NCI-H510A treated with DMSO at 0.1 percent for 48 hours (cell line): ENCODE results near the gene KMT5C.

Experiments used
- DNase-seq: peaks from one replicate; lab custom pipeline; 2025; lab: John Stamatoyannopoulos, UW

The KMT5C gene

DNA sequence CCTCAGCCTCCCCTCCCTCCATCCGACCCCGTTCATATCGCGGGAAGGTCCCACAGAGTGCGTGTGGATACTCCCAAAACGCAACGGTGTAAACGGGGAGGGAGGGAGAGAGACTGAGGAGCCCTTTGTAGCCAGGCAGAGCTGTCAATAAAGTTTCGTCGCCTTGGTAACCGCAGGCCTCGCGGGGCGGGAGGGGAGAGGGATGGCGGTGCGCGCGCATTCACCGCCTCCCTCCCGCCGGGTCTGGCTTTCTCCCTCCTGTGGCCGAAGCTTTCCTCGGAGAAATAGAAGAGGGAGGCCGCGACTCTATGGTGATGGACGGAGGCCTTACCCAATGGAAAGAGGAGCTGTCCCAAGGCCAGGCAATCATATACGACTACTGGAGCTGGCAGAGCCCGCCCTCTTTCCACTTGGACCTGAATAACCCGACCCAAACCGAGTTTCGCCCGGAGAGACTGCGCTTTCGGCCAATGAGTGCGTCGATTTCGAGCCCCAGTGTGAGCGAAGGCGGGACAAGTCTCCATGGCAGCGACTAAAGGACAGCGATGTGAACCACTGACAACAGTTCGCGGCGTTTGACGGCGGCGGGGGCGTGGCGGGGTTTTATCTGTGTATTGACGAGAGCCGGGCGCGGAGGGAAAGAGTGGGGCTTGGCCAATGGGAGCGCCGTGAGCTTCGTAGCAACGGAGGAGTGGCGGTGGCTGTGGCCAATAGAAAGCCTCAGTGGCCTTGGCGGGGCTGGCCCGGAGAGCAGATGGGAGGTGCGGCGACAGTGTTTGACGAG is at the start of gene KMT5C:
Gene KMT5C, plus strand, starts transcription at position 772 of the 784 bp plus-strand sequence. CDS start 2,061 bp downstream, outside the sequence.
- DNase-seq, result peak; percentile 99

DNA sequence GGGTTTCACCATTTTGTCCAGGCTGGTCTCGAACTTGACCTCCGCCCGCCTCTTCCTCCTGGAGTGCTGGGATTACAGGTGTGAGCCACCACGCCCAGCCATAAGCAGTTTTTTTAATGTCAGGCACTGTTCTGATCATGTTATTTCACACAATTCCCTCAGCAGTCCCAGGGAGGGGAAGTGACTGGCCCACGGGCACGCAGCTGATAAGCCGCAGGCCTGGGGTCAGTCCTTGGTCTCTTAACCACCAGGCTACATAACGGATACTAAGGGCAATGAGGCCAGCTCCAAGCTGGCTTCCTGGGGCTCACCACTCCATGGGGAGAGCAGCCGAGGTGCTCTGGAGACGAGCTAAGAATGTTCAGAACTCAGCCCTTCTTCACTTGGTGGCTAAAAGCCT is 42.4 kb upstream of the KMT5C start:
- no peak for DNase-seq

DNA sequence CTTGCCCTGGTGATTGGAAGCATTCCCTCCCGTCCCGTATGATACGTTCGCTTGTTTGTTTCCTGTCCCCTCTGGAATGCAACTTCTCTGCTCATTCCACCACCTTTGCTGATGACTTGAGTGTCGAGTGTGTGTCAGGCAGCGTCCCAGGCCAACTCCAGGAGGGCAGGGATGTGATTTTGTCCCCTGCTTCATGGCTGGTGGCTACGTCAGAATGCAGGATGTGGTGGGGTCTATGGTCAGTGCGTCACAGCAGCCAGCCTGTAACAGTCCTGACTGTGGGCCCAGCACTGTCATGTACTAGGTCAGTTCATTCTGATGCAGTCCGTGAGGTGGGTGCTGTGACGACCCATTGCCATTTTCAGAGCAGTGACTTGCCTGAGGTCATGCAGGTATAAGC is 39.7 kb upstream of the KMT5C start:
- DNase-seq, result no peak

DNA sequence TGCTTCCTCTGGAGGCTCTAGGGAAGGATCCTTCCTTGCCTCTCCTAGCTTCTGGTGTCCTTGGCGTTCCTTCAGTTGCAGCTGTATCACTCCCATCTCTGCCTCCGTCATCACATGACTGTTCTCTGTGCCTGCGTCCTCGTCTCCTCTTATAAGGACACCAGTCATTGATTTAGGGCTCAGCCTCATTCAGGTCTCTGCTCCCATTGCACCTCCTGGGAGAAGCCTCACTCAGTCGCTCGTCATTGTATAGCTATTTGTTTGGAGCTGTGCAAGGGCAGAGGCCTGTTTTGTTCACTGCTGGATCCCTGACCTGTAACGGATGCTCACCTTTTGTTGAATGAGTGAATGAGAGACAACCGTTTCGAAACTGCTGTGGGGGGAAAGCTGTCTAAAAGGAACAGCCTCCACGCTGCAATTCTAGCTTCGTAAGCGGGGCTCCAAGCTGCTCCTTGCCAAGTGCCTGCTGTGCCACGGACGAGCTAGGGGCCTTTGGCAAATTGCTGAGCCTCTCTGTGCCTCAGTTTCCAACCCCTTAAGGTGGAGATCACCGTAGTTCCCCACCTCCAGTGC is 38.7 kb upstream of the KMT5C start:
- DNase-seq, result no peak

DNA sequence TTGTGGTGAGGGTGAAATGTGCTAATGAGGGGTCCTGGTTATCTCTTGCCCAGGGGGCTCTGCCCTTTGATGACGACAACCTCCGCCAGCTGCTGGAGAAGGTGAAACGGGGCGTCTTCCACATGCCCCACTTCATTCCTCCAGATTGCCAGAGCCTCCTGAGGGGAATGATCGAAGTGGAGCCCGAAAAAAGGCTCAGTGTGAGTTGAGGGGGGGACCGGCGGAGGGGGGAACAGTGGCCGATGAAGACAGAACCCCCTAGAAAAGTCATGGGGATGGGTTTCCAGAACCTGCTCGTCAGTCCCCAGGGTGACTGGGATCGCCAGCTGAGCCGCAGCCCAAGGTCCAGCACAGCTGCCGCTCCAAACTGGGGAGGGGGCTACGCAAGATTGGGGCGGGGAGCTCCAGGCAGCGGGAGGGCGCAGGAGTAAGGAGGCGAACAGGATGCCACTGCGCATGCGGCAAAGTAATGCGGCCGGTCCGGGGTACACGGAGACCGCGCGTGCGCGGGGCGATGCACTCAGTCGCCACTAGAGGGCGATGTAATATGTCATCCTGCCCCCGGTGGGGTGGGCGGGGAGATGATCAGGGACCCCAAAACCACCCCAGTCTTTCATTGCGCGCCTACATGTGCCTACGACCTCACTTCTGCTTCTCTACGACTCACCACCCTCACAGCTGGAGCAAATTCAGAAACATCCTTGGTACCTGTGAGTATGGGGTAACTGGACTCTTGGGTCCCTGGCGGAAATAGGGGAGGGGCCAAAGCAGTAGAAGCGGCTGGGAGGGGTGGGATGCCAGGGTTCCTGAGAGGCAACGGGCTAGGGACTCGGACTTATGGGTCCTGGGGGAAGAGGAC is 38.0 kb upstream of the KMT5C start:
- DNase-seq, result peak; percentile 25

DNA sequence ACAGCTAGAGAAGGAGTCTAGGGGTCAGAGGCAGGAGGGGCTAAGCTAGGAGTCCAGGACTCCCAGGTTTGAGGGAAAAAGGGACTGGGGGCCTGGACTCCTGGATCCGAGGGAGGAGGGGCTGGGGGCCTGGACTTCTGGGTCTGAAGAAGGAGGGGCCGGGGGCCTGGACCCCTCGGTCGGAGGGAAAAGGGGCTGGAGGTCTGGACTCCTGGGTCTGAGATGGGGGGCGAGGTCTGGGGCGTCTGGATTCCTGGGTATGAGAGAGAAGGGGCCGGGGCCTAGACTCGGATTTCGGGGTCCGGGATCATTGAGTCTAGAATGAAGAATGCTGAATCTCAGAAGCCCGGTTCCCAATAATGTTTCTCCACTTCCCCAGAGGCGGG is 37.4 kb upstream of the KMT5C start:
- no peak for DNase-seq

DNA sequence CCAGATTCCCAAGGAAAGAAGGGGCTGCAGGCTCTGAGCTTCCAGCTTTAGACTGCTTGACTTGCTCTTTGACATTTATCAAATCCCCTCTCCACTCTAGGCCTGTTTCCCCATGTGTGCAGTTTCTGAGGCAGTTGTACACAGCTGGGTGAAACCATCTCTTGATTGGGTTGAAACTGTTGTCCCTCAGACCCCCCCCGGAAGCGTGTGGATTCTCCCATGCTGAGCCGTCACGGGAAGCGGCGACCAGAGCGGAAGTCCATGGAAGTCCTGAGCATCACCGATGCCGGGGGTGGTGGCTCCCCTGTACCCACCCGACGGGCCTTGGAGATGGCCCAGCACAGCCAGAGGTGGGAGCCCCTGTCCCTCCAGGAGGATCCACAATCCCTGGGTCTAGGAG is 36.2 kb upstream of the KMT5C start:
- no peak for DNase-seq

DNA sequence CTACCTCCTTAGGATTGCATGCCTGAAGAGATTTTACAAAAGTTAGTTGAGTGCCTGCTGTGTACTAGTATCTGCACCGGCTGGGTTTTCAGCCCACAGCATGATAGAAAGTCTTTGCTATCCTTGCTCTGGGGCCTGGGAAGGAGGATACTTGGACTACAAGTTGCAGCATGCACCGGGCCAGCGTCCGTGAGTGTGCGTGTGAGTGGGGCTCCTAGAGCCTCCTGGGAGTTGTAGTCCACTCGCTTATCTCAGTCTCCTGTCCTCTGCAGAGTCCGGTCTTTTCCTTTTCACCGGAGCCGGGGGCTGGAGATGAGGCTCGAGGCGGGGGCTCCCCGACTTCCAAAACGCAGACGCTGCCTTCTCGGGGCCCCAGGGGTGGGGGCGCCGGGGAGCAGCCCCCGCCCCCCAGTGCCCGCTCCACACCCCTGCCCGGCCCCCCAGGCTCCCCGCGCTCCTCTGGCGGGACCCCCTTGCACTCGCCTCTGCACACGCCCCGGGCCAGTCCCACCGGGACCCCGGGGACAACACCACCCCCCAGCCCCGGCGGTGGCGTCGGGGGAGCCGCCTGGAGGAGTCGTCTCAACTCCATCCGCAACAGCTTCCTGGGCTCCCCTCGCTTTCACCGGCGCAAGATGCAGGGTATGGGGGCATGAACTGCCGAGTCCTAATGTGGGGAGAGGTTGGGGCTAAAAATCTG is 35.2 kb upstream of the KMT5C start:
- DNase-seq, result no peak

DNA sequence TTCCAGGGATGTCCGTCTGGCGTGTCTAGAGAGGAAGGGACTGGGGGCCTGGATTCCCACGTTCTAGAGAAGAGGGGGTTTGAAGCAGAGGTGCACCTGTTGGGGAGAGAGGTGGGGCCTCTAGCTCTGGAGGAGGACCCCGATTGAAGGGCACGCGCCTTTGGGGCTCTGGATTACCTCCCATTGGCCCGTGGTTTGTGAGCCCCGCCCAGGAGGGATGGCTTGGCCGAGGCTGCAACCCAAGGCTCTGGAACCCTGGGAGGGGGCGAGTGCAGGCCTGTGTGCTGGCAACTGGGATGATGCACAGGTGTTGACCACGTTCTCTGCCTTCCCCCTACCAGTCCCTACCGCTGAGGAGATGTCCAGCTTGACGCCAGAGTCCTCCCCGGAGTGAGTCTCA is 34.7 kb upstream of the KMT5C start:
- no peak for DNase-seq

DNA sequence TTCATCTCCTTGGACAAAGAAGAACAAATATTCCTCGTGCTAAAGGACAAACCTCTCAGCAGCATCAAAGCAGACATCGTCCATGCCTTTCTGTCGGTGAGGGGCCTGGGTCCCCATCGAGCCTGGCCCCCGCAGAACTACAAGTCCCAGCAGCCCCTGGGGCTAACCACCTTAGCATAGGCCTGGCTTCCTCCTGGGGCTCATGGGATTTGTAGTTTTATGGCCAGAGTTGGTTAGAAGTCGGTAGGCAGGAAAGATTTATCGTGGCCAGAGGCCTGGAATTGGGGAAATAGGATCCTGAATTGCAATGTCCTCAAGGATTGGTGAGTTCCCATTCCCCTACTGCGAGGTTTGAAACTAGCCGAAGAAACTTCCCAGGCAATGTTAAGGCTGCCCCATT is 34.2 kb upstream of the KMT5C start:
- DNase-seq, result no peak

DNA sequence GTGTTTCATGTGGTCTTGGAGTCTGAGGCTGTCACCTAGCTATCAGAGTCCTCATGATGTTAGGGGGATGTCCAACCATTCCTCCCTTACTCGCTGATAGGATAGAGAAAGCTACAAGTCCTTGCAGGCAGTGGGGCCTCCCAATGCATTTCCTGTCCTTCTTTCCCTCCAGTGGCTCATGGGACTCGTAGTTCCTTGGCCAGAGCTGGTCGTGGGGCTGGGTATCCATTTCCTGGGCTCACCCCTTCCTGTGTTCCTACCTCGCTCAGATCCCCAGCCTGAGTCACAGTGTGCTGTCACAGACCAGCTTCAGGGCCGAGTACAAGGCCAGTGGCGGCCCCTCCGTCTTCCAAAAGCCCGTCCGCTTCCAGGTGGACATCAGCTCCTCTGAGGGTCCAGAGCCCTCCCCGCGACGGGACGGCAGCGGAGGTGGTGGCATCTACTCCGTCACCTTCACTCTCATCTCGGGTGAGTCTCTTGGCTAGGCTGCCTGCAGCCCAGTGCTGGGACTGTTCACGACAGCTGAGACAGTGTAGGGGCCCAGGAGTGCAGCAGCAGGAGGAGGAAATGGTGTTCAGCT is 33.6 kb upstream of the KMT5C start:
- no peak for DNase-seq

DNA sequence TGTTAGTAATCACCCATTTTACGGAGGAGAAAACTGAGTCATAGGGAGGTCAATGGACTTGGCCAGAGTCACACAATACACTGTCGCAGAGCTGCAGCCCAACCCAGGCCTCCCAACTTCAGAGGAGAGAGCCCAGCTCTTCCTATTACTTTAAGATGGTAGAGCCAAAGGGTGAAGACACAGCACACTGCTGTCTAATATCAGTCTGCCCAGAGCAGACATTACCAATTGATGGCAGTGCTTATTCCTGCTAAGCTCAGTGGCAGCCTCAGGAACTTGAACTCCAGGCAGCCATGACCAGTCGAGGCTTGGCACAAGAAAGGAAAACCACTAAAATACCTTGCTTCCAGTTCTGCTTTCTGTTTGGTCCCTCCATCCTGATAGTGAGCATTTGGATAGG is 33.0 kb upstream of the KMT5C start:
- no peak for DNase-seq

DNA sequence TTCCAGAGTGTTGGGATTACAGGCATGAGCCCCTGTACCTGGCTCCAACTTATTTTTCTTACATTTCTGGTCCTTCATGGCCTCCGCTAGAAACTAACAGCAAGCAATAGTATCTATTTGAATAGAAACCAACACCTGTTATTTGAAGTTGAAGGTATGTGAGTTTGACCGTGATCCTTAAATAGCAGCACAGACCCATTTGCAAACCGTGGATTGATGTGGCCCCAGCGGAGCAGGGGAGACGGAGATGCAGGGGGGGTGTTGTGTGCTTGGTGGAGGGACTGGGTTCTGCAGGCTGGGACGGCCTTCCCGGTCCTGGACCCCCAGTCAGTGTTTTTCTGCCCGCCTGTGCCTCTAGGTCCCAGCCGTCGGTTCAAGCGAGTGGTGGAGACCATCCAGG is 31.4 kb upstream of the KMT5C start:
- no peak for DNase-seq

DNA sequence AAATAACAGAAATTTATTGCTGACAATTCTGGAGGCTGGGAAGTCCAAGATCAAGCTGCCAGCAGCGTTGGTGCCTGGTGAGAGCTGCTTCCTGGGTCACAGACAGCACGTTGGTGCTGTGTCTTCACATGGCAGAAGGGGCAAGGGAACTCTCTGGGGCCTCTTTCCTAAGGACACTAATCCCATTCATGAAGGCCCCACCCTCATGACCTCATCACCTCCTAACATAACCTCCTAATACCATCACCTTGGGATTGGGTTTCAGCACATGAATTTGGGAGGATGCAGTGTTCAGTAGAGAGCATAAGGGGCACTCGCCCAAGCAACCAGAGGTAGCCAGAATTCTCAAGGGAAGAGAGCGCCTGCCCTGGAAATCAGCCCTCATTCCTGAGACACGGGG is 30.2 kb upstream of the KMT5C start:
- no peak for DNase-seq

DNA sequence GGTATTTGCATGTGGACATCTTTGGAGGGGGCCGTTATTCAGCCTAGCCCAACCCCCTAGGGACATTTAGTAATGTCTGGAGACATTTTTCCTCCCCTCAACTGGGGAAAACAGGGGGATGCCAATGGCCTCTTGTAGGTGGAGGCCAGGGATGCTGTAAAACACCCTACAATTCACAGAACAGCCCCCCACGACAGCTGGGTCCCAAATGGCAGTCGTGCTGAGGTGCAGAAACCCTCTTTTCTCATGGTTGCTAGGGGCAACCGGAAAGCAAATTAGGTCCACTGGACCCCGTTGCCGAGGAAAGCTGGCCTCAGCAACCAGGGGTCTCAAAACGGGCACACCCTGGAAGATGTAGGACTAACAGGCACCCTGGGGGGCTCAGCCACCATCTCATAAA is 29.2 kb upstream of the KMT5C start:
- no peak for DNase-seq

DNA sequence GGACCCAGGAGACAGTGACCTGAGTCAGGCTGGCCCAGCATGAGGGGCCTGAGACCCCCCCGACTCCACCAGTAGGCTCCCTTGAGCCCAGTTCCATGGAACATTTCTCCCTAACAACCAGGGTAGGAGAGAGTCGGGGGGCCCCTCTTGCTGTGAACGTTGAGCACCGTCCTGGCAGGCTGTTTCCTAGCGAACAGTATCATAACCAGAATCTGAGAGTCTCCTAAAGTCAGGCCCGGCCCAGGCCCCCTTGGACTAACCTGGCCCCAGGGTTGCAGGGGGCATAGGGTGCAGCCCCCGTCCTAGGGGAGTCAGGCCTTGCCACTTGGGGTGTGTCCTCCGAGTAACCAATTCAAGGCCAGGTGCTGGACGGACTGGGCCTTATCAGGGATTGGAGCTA is 28.3 kb upstream of the KMT5C start:
- no peak for DNase-seq

DNA sequence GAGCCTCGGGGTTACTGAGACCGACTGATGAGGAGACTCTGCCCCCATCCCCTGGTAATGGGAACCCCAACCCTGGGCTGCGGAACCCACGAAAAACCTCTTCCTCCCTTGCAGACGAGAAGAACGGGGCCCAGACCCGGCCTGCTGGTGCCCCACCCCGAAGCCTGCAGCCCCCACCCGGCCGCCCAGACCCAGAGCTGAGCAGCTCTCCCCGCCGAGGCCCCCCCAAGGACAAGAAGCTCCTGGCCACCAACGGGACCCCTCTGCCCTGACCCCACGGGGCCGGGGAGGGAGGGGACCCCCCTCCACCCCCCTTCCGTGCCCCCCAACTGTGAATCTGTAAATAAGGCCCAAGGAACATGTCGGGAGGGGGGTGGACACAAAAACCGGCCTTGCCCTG is 27.9 kb upstream of the KMT5C start:
- no peak for DNase-seq

DNA sequence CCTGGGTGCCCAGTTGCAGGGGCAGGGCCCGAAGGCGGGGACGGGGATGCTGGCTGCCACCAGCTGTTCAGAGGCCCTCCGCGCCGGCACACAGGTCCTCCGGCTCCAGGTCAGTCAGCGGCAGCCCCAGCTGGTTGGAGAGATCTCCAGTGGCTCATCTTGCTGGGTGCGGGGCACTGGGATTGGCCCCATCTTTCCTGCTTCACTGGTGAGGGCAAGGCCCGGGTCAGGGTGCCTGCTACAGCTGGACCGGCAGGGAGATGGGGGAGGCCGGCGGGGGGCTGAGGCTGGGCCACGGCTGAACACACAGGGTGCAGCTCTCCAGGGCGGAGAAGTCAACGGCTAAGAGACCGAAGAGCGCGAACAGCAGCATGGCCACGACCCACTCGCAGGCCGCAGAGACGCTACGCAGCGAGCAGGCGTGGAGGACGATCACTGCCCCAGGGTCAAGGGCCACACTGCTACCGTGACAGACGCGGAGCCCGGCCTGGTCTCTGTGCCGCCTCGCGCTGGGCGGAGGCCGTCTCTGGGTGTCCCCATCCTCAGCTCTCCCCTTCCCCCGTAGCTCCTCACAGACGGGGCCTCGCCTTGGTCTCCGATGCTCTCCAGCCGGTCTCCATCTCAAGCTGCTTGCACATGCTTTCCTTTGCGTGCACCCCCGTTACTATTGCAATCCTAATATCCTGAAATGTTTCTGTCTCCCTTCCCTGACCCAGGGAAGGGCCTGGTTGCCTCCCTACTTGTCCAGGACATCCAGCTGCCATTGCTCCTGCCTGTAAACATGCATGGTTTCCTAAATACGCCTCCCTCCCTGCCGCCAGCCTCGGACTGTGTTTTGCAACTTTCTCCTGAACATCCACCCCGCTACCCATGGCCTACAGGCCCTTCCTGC is 26.8 kb upstream of the KMT5C start:
- DNase-seq, result no peak

DNA sequence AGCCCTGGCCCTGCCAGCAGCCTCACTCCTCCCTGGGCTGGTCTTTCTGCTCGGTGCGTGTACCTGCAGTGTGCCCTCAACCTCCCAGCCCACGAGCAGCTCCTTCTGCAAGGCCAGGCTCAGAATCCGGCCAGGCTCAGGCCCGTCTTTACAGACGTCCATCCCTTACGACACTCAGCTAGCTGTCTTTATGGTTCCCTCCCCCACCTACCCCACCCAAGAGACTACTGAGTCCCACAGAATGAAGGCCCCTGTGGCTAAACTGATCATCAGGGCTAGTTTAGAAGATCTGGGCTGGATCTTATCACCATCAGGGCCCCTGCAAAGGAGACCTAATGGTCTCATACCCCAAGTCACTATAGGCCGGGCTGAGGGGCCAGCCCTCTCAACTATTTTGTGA is 25.3 kb upstream of the KMT5C start:
- no peak for DNase-seq

DNA sequence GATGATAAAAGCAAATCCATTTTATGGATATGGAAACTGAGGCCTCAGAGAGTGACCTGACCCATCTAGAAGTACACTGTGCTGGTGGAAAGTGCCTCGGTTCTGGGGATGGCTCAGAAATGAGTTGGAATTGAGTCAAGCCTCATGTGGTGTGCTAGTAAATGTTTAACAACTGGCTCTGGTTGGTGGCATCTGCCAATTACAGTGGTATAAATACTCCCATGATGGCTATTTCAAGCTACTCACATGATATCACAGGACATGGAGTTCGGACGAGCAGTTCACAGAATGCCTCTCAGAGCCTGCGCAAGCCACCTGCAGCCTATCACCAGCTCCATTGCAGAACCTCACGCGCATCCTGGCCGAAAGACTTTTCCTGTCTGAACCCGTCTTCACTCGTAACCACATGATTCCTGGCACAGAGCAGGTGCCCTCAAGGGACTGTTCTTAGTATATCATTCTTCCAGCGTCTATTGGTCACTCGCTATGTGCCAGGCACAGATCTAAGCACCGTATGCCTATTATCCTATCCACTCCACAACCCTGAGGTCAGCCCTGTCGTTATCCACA is 23.6 kb upstream of the KMT5C start:
- no peak for DNase-seq

DNA sequence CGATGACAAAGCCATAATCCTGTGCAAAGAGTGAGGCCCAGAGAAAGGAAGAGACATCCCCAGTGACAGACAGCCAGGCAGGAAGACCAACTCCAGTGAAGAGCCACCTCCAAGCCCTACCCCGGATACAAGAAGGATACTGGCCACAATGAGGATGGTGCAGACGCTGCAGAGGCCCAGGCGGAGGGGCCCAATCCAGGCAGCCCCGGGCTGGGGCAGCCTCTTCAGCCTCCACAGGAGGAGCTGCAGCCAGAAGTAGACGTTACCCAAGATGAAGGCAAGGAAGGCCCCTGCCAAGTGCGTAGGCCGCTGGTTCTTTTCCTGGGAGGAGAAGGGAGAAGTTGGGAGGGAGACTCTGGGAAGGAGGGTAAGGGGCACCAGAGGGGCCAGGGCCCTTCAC is 23.0 kb upstream of the KMT5C start:
- DNase-seq, result no peak
